ENCODE measurements around the gene KDM6A. TPM values are rescaled to one million over a fixed set of nuclear protein-coding genes. Genes with fewer than 3 reads are reported as not detected.

KDM6A gene
- polyA plus RNA-seq, 1 of the 3 experiments (the other 2 are of a cell fraction) = 7.4 TPM

- Histone ChIP-seq H2AFZ (ENCODE audit: low read depth) (no peak overlapping the region), H4K20me1 (ENCODE audit: insufficient read depth) (peaks cover 10% of the 10 kb centered on the region), H3K36me3 (replicated peaks in 1 of 2; ENCODE audit: control insufficient read depth in 1 of 2, insufficient read depth in 2 of 2, low read length in 1 of 2) (peaks cover 0 to 14% of the 10 kb centered on the region in 2 experiments), H3K4me3 (ENCODE audit: low read depth in 2 of 2, low read length in 1 of 2) (no peak overlapping the region), H3K27me3 (ENCODE audit: insufficient read depth) (no peaks in the 10 kb centered on the region), H3F3A (replicated peaks; ENCODE audit: insufficient read depth) (no peaks in the 10 kb centered on the region), H3K9me2 (no peaks in the 10 kb centered on the region), H3K27ac (ENCODE audit: low read depth in 2 of 2, low read length in 1 of 2) (no peak overlapping the region), H3K4me2 (no peak overlapping the region), H3K9ac (no peak overlapping the region), H3K79me2 (ENCODE audit: insufficient read depth) (peaks cover 27% of the 10 kb centered on the region), H3K4me1 (ENCODE audit: control insufficient read depth in 1 of 2, insufficient read depth in 2 of 2, low read depth in 1 of 2, low read length in 1 of 2) (peaks cover 0 to 2% of the 10 kb centered on the region in 2 experiments; a peak in 1 of 4 replicates), H3K9me3 (no peaks in the 10 kb centered on the region)
- TF ChIP-seq RXRA (IDR thresholded peaks at IDR 0.05; ENCODE audit: borderline replicate concordance, low read depth) (no peak), RCOR1 (IDR thresholded peaks at IDR 0.05; ENCODE audit: low read length) (no peak), GABPA (IDR thresholded peaks at IDR 0.05; ENCODE audit: low read depth) (no peak), RFX5 (IDR thresholded peaks at IDR 0.05; ENCODE audit: low read length) (no peak), FOSL2 (IDR thresholded peaks at IDR 0.05; ENCODE audit: borderline replicate concordance, low read depth) (no peak)
- ChIA-PET CTCF (no interaction called here), POLR2A (no interaction called here)
- 87% methylated on average over 4 of the region's 4 CpGs for WGBS (ENCODE audit: low lambda C conversion rate)
- DNase-seq = no peak
These were observed 128.1 kb downstream of the KDM6A start for GRCh38 chrX:45001048-45001447.

DNA sequence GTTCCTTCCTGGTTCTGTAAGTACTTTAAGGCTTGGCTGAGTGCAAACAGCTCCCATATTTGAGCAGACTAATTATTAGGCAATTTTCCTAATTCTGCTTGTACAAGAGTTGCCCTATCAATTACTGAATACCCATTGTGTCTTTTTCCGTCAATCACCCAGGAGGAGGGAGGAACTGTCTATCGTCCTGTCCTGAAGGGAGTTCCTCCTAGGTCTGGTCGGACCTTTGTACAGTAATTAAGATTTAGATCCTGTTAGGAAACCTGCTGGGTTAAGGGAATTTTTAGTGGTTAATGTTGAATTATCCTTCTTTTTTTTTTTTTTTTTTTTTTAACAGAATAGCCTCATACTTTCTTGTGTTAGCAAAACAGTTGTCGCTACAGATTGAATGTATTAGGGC lies 130.1 kb downstream of the KDM6A start:
- H3F3A ChIP-seq (replicated peaks; ENCODE audit: insufficient read depth) = peaks cover 4% of the 10 kb centered on the region
- H3K4me3 ChIP-seq (ENCODE audit: low read depth in 2 of 2, low read length in 1 of 2) = no peak overlapping the region
- TF ChIP-seq, protein P1, sequence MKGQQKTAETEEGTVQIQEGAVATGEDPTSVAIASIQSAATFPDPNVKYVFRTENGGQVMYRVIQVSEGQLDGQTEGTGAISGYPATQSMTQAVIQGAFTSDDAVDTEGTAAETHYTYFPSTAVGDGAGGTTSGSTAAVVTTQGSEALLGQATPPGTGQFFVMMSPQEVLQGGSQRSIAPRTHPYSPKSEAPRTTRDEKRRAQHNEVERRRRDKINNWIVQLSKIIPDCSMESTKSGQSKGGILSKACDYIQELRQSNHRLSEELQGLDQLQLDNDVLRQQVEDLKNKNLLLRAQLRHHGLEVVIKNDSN (IDR thresholded peaks at IDR 0.05; ENCODE audit: borderline replicate concordance, low read depth) = no peak
- TF ChIP-seq TAF1 (IDR thresholded peaks at IDR 0.05; ENCODE audit: borderline replicate concordance, low read depth, low read length) (no peak), FOSL2 (IDR thresholded peaks at IDR 0.05; ENCODE audit: borderline replicate concordance, low read depth) (no peak), FOXM1 (IDR thresholded peaks at IDR 0.05; ENCODE audit: low read depth) (no peak), RCOR1 (IDR thresholded peaks at IDR 0.05; ENCODE audit: low read length) (no peak), PBX3 (IDR thresholded peaks at IDR 0.05) (no peak)
- TF ChIP-seq, protein P2, sequence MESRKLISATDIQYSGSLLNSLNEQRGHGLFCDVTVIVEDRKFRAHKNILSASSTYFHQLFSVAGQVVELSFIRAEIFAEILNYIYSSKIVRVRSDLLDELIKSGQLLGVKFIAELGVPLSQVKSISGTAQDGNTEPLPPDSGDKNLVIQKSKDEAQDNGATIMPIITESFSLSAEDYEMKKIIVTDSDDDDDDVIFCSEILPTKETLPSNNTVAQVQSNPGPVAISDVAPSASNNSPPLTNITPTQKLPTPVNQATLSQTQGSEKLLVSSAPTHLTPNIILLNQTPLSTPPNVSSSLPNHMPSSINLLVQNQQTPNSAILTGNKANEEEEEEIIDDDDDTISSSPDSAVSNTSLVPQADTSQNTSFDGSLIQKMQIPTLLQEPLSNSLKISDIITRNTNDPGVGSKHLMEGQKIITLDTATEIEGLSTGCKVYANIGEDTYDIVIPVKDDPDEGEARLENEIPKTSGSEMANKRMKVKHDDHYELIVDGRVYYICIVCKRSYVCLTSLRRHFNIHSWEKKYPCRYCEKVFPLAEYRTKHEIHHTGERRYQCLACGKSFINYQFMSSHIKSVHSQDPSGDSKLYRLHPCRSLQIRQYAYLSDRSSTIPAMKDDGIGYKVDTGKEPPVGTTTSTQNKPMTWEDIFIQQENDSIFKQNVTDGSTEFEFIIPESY (IDR thresholded peaks at IDR 0.05; ENCODE audit: borderline replicate concordance, low read depth) = no peak
- no peak overlapping the region for H3K9ac ChIP-seq
- peaks cover 0 to 17% of the 10 kb centered on the region in 2 experiments for H3K36me3 ChIP-seq (replicated peaks in 1 of 2; ENCODE audit: control insufficient read depth in 1 of 2, insufficient read depth in 2 of 2, low read length in 1 of 2)
- H3K79me2 ChIP-seq (ENCODE audit: insufficient read depth) = peaks cover 20% of the 10 kb centered on the region; the same call in 1 of the 2 replicates
- POLR2A ChIA-PET = no interaction called here
- peaks cover 4% of the 10 kb centered on the region; the same call in 1 of the 2 replicates for H4K20me1 ChIP-seq (ENCODE audit: insufficient read depth)
- no peak for DNase-seq
- H3K27me3 ChIP-seq (ENCODE audit: insufficient read depth) = no peaks in the 10 kb centered on the region
- H2AFZ ChIP-seq (ENCODE audit: low read depth) = no peak overlapping the region
- CTCF ChIA-PET = no interaction called here
- H3K4me2 ChIP-seq = no peak overlapping the region
- no peak overlapping the region for H3K27ac ChIP-seq (ENCODE audit: low read depth in 2 of 2, low read length in 1 of 2)
- no peaks in the 10 kb centered on the region for H3K9me3 ChIP-seq
- peaks cover 0 to 2% of the 10 kb centered on the region in 2 experiments; a peak in 1 of 4 replicates for H3K4me1 ChIP-seq (ENCODE audit: control insufficient read depth in 1 of 2, insufficient read depth in 2 of 2, low read depth in 1 of 2, low read length in 1 of 2)
- WGBS (ENCODE audit: low lambda C conversion rate) = 76% methylated on average over 4 of the region's 4 CpGs
- no peaks in the 10 kb centered on the region for H3K9me2 ChIP-seq
